Mucosa of gallbladder (tissue), 1 donor: ENCODE measurements around the gene ZNF718. TPM values are rescaled to one million over a fixed set of nuclear protein-coding genes. Genes with fewer than 3 reads are reported as not detected.

Source experiments
- total RNA-seq: library from RNA; stranded (reverse); gene quantifications from one replicate; pipeline ENCODE4 v1.2.1, GENCODE V29; 2021
- donor health status: DM: no; HTN: no; CAD: no.

The ZNF718 gene
- total RNA-seq, 1 donor from 2014 or later = 11.6 TPM

Other genes starting within 250 kb of the ZNF718 start
- 17.6 TPM for gene ZNF595, start 71.2 kb upstream of the ZNF718 start, total RNA-seq
- not detected for gene ZNF732, start 181.0 kb downstream of the ZNF718 start, total RNA-seq
- 18.8 TPM for gene ZNF141, start 213.3 kb downstream of the ZNF718 start, total RNA-seq